Astrocyte of the cerebellum (primary cell): Measurements from ENCODE around the gene TTC3.

Experiments used
- DNase-seq: peaks from one replicate; pipeline ENCODE4 v3.0.0-alpha.2; 2011; ENCODE audit warnings: low read depth
- H3K4me3 ChIP-seq: 2 replicates; pipeline ENCODE4 v1.5.1; 2011; ENCODE audit warnings: mild to moderate bottlenecking, low read depth, low read length, moderate library complexity
- in situ Hi-C: cut with HindIII; loops from 2 replicates; pipeline ENCODE4 v1.10.0; 2017; ENCODE audit warnings: low sequenced_read_pairs
- TF ChIP-seq, protein P1 (sequence below): IDR thresholded peaks from 2 replicates; pipeline ENCODE4 v1.5.1; 2012; ENCODE audit warnings: low read length, low read depth, moderate library complexity, mild to moderate bottlenecking; ENCODE audit errors: missing control alignments

The TTC3 gene

DNA sequence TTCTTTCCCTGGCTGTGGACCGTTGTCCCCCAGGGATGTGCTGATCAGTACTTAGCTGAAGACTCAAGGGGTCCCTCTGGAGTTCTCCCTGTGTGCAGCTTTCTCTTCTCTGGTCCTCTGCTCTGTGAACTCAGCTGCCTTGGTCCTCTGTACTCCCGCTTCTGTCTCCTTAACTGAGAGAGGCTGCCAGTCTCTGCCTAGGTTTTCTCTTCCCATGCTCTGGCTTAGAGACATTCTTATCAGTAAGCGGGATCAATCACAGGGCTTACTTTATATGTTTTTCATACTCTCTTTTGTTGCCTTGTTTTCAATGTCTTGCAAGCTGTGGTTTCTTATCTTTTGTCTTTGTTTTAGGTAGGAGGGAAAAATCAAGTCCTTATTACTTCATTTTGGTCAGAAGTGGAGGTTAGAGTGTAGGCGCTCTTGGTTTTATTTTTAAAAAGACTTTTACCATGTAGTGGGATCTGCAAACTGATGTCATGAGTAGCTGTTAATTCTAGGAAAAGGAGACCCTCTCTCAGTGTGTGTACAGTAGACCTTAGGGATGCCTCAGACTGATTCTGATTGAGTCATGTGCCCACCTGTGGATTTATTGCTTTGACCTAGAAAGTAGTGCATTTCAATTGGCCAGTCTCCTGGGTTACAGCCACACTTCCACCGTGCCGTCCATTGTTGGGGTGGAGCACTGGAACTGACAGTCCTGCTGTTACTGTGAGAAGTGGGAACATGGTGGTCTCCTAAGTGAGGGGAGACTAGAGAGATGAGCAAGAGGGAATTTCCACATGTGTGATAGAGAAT, 46.6 kb downstream of the TTC3 start:
- H3K4me3 ChIP-seq, result no peak overlapping the region
- no peak for DNase-seq
- in situ Hi-C loops, result no loop called here
- TF ChIP-seq, protein P1, sequence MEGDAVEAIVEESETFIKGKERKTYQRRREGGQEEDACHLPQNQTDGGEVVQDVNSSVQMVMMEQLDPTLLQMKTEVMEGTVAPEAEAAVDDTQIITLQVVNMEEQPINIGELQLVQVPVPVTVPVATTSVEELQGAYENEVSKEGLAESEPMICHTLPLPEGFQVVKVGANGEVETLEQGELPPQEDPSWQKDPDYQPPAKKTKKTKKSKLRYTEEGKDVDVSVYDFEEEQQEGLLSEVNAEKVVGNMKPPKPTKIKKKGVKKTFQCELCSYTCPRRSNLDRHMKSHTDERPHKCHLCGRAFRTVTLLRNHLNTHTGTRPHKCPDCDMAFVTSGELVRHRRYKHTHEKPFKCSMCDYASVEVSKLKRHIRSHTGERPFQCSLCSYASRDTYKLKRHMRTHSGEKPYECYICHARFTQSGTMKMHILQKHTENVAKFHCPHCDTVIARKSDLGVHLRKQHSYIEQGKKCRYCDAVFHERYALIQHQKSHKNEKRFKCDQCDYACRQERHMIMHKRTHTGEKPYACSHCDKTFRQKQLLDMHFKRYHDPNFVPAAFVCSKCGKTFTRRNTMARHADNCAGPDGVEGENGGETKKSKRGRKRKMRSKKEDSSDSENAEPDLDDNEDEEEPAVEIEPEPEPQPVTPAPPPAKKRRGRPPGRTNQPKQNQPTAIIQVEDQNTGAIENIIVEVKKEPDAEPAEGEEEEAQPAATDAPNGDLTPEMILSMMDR, result peak; percentile 9

DNA sequence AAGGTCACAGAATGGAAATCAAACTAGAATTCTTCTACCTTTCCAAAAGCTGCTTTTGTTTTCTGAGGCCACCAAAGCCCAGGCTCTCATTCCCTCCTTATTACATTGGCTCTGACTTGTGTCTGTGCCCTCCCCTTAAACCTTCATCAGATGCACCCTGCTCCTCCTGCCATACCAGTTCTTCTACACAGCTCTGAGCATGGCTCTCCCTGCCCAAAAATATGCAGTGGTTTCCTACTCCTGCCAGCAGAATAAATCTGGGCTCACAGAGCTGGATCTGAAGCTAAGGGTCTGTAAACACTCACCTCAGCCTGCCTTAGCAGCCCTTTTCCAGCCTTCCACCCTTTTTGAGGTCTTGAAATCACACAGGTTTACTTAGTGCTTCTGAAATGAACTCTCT, 55.0 kb downstream of the TTC3 start:
- DNase-seq, result peak; percentile 11
- TF ChIP-seq, protein P1, result no peak
- in situ Hi-C loops, result no loop called here
- H3K4me3 ChIP-seq, result no peak overlapping the region

DNA sequence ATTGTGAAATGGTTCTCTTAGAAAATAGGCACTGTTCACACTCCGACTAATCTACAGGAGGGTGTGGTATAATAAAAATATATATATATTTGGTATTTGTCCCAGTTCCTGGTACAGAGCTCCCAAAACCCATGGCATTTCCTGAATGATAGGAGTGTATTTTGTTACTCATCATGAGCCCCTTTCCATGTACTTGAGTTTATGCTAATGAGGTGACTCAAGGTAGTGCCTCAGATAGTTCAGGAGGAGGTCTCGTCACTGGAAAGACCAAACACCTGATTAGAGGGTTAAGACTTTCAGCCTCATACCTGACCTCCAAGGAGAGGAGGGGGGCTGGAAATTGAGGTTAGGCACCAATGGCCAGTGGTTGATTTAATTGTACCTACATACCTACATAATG, 57.9 kb downstream of the TTC3 start:
- in situ Hi-C loops, result no loop called here
- TF ChIP-seq, protein P1, result no peak
- H3K4me3 ChIP-seq, result no peak overlapping the region
- DNase-seq, result no peak

DNA sequence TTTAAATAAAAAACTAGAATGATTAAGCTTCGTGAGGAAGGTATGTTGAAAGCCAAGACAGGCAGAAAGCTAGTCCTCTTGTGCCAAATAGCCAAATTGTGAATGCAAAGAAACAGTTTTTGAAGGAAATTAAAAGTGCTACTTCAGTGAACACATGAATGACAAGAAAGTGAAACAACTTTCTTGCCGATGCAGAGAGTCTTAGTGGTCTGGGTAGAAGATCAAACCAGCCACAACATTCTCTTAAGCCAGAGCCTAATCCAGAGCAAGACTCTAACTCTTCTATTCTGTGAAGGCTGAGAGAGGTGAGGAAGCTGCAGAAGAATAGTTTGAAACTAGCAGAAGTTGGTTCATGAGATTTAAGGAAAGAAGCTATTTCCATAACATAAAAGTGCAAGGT, 63.2 kb downstream of the TTC3 start:
- DNase-seq, result no peak
- TF ChIP-seq, protein P1, result no peak
- in situ Hi-C loops, result no loop called here
- H3K4me3 ChIP-seq, result no peak overlapping the region

DNA sequence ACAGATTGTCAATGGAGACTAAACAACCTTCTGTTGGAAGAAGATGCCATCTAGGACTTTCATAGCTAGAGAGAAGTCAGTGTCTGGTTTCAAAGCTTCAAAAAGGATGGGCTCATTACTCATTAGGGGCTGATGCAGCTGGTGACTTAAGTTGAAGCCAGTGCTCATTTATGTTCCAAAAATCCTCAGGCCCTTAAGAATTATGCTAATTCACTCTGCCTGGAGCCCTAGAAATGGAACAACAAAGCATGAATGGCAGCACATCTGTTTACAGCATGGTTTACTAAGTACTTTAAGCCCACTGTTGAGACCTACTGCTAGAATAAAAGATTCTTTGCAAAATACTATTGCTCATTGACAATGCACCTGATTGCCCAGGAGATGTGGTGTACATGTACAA, 63.7 kb downstream of the TTC3 start:
- in situ Hi-C loops, result no loop called here
- TF ChIP-seq, protein P1, result no peak
- DNase-seq, result no peak
- no peak overlapping the region for H3K4me3 ChIP-seq

DNA sequence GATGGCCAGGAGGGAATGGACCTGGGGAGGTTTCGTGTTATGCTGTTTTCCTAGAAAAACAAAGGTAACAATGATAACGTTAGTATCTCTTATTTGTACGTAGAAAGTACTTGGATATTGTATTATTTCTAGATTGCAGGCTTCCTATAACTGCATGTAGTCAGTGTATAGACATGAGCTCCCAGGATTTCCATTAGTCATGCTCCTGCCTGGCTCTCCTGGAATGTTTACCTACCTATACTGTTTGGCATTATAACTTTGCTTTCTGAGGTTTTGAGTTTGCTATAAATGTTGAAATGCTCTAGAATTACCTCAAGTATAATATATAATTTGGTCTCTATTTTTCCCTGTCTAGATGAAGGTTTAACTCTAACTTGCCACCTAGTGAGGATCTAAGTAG, 66.1 kb downstream of the TTC3 start:
- in situ Hi-C loops, result no loop called here
- no peak overlapping the region for H3K4me3 ChIP-seq
- TF ChIP-seq, protein P1, result no peak
- DNase-seq, result no peak
